HEK293 (cell line): ENCODE measurements around the gene RBBP5.

Experiments used
- REPIN1 ChIP-seq: fragments of 450-650 bp; formaldehyde crosslinking; IDR thresholded peaks from 2 replicates; pipeline ENCODE4 v1.5.1; 2017; ENCODE audit warnings: missing biosample characterization, missing genetic modification characterization, low read depth
- TCF7L2 ChIP-seq: IDR thresholded peaks from 2 replicates; pipeline ENCODE4 v1.6.1; 2011; ENCODE audit warnings: low read depth, mild to moderate bottlenecking, inconsistent platforms, low read length, moderate library complexity, borderline replicate concordance
- ZNF114 ChIP-seq: fragments of 450-650 bp; formaldehyde crosslinking; IDR thresholded peaks from 2 replicates; pipeline ENCODE4 v1.5.0; 2017; ENCODE audit warnings: missing biosample characterization, missing genetic modification characterization
- ZNF138 ChIP-seq: fragments of 450-650 bp; formaldehyde crosslinking; IDR thresholded peaks from 2 replicates; pipeline ENCODE4 v1.5.1; 2016; ENCODE audit warnings: missing biosample characterization, missing genetic modification characterization, borderline replicate concordance
- ZNF24 ChIP-seq: fragments of 450-650 bp; formaldehyde crosslinking; IDR thresholded peaks from 2 replicates; pipeline ENCODE4 v1.5.1; 2016; ENCODE audit warnings: missing biosample characterization, missing genetic modification characterization
- ZNF558 ChIP-seq: fragments of 450-650 bp; formaldehyde crosslinking; IDR thresholded peaks from 2 replicates; pipeline ENCODE4 v1.5.1; 2016; ENCODE audit warnings: missing biosample characterization, missing genetic modification characterization
- TF ChIP-seq, protein P1 (sequence below): fragments of 450-650 bp; formaldehyde crosslinking; IDR thresholded peaks from 2 replicates; pipeline ENCODE4 v1.5.1; 2017; ENCODE audit warnings: missing biosample characterization, missing genetic modification characterization
- TF ChIP-seq, protein P2 (sequence below): fragments of 450-650 bp; formaldehyde crosslinking; IDR thresholded peaks from 2 replicates; pipeline ENCODE4 v1.5.1; 2016; ENCODE audit warnings: missing biosample characterization, missing genetic modification characterization
- TF ChIP-seq, protein P3 (sequence below): fragments of 450-650 bp; formaldehyde crosslinking; IDR thresholded peaks from 2 replicates; pipeline ENCODE4 v1.5.1; 2016; ENCODE audit warnings: missing biosample characterization, missing genetic modification characterization

DNA sequence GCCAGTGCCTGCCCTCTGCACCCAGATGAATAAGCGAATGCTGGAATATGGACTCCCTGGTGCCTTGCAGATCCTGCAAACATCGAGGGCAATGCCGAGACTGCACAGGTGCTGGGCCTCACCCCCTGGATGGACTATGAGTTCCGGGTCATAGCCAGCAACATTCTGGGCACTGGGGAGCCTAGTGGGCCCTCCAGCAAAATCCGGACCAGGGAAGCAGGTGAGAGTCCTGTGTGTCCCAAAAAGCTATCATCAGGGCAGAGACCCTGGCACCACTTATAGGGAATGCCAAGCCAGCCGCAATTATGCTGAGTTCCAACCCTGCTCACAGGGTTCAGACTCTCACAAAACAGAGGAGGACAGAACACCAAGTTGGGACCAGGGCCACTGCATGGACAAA is 54.7 kb downstream of the RBBP5 start:
- TF ChIP-seq, protein P1, sequence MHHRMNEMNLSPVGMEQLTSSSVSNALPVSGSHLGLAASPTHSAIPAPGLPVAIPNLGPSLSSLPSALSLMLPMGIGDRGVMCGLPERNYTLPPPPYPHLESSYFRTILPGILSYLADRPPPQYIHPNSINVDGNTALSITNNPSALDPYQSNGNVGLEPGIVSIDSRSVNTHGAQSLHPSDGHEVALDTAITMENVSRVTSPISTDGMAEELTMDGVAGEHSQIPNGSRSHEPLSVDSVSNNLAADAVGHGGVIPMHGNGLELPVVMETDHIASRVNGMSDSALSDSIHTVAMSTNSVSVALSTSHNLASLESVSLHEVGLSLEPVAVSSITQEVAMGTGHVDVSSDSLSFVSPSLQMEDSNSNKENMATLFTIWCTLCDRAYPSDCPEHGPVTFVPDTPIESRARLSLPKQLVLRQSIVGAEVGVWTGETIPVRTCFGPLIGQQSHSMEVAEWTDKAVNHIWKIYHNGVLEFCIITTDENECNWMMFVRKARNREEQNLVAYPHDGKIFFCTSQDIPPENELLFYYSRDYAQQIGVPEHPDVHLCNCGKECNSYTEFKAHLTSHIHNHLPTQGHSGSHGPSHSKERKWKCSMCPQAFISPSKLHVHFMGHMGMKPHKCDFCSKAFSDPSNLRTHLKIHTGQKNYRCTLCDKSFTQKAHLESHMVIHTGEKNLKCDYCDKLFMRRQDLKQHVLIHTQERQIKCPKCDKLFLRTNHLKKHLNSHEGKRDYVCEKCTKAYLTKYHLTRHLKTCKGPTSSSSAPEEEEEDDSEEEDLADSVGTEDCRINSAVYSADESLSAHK: no peak
- TF ChIP-seq ZNF138: no peak
- TF ChIP-seq, protein P2, sequence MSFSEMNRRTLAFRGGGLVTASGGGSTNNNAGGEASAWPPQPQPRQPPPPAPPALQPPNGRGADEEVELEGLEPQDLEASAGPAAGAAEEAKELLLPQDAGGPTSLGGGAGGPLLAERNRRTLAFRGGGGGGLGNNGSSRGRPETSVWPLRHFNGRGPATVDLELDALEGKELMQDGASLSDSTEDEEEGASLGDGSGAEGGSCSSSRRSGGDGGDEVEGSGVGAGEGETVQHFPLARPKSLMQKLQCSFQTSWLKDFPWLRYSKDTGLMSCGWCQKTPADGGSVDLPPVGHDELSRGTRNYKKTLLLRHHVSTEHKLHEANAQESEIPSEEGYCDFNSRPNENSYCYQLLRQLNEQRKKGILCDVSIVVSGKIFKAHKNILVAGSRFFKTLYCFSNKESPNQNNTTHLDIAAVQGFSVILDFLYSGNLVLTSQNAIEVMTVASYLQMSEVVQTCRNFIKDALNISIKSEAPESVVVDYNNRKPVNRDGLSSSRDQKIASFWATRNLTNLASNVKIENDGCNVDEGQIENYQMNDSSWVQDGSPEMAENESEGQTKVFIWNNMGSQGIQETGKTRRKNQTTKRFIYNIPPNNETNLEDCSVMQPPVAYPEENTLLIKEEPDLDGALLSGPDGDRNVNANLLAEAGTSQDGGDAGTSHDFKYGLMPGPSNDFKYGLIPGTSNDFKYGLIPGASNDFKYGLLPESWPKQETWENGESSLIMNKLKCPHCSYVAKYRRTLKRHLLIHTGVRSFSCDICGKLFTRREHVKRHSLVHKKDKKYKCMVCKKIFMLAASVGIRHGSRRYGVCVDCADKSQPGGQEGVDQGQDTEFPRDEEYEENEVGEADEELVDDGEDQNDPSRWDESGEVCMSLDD (tag by site-specific recombination): no peak
- TF ChIP-seq, protein P3, sequence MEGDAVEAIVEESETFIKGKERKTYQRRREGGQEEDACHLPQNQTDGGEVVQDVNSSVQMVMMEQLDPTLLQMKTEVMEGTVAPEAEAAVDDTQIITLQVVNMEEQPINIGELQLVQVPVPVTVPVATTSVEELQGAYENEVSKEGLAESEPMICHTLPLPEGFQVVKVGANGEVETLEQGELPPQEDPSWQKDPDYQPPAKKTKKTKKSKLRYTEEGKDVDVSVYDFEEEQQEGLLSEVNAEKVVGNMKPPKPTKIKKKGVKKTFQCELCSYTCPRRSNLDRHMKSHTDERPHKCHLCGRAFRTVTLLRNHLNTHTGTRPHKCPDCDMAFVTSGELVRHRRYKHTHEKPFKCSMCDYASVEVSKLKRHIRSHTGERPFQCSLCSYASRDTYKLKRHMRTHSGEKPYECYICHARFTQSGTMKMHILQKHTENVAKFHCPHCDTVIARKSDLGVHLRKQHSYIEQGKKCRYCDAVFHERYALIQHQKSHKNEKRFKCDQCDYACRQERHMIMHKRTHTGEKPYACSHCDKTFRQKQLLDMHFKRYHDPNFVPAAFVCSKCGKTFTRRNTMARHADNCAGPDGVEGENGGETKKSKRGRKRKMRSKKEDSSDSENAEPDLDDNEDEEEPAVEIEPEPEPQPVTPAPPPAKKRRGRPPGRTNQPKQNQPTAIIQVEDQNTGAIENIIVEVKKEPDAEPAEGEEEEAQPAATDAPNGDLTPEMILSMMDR (tag by site-specific recombination): no peak
- no peak for TF ChIP-seq TCF7L2
- no peak for TF ChIP-seq ZNF24 (tag by site-specific recombination)
- TF ChIP-seq ZNF558 (tag by site-specific recombination): no peak
- no peak for TF ChIP-seq ZNF114 (tag by site-specific recombination)
- no peak for TF ChIP-seq REPIN1 (tag by site-specific recombination)
